ENCODE measurements around the gene CEP63.
A peak's percentile ranks its signal among the peaks of the same experiment; 100 is the strongest.
"Not testable (repeated sequence)": the region's sequence is repeated elsewhere in the genome, so short reads cannot be mapped to it uniquely, and the experiment has no call there.

The CEP63 gene

DNA sequence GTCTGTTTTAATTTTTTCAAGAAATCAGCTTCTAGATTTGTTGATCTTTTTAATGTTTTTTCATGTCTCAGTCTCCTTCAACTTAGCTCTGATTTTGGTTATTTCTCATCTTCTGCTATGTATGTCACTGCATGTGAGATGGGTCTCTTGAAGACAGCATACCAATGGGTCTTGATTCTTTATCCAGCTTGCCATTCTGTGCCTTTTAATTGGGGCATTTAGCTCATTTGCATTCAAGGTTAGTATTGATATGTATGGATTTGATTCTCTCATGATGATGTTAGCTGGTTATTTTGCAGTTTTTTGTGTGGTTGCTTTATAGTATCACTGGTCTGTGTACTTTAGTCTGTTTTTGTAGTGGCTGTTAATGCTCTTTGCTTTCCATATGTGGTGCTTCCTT lies 39.4 kb downstream of the CEP63 start:
- DNase-seq, result no peak

DNA sequence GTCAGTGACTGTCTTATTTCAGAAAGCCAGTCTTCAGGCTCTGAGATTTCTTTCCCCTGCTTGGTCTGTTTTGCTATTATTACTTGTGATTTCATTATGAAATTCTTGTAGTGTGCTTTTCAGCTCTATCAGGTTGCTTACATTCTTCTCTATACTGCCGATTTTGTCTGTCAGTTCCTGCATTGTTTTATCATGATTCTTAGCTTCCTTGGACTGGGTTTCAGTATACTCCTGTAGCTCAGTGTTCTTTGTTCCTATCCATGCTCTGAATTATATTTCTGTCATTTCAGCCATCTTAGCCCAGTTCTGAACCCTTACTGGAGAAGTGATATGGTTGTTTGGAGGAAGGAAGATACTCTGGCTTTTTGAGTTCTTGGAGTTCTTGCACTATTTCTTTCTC lies 40.5 kb downstream of the CEP63 start:
- DNase-seq, result no peak

- no peak for DNase-seq
These were observed 41.2 kb downstream of the CEP63 start for GRCh38 chr3:134527037-134527436.

DNA sequence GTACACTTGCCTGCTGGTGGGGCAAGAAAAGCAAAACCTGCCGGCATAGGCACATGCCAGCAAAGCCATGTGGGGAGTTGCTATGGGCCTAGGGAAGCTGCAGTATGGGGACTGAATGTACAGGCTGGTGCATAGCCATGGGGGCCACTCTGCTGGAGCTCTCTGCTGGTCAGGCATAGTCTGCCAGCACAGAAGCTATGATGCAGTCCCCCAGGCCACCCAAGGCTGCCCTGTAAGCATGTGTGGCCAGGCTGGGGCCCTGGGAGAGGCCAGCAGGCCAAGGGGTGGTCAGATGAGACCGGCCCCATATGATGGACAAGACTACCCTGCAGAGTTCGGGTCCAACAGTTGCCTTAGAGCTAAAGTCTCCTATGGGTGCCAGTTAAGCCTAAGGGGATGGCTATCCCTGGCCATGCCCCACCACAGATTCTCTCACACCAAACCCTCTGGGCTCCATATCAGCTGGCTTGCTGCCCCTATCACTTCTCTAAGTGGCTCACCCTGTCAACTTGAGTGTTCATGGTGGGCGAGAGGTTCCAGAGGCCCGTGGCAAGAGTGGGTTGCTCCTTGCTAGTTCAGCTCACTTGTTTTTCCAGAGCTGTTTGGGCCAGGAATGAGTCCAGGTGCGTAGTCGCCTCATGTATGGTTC lies 41.8 kb downstream of the CEP63 start:
- DNase-seq, result no peak

- DNase-seq, result no peak
These were observed 47.6 kb downstream of the CEP63 start for GRCh38 chr3:134533493-134533892.

DNA sequence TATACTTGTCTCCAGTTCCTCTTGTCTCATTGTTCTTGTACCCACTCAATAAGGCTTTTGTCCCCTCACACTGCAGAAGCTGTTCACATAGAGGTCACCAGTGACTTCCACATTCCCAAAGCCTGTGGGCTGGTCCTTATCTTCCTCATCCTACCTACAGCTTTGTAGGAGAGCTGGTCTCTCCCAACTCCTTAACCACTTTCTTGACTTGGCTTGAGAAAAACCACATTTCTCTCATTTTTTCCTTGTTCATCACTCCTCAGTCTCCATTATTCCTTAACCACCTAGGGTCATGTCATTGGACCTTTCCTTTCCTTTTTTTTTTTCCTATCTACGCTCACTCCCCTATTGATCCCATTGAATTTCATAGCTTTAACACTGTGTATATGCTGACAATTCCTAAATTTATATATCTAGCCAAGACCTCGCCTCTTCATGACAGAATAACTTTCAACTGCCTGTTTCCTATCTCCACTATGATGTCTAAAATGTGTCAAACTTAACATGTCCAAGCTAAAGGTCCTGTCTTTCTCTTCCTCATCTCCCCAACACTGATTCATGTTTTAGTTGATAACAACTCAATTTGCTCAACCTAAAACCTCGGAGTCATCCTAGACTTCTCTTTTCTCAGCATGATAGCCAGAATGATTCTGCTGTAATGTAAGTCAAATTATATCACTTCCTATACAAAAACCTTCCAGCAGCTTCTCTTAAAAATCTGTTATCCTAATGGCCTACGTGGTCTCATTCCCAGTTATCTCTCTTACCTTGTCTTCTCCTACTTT lies 49.5 kb downstream of the CEP63 start:
- no peak for DNase-seq

- DNase-seq, result no peak
These were observed 50.9 kb downstream of the CEP63 start for GRCh38 chr3:134536781-134537180.

GRCh38 chr3:134542287-134542958 lies 56.6 kb downstream of the CEP63 start:
- no peak for DNase-seq

DNA sequence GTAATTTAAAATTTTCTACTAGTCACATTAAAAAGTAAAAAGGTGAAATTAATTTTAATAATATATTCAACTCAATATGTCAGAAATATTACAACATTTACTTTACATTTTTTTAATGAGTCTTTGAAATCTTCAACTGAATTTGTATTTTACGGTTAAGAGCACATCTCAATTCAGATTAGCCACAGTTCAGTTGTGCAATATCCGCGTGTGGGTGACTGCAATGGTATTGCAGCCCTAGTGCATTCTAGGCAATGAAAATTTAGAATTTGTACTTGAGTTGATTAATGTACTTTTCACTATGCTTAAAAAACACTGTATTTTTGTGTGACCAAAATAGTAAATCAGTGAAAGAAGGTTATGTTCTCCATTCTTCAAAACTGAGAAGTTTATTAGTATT lies 57.3 kb downstream of the CEP63 start:
- no peak for DNase-seq

- no peak for DNase-seq
These were observed 58.5 kb downstream of the CEP63 start for GRCh38 chr3:134544316-134544715.

DNA sequence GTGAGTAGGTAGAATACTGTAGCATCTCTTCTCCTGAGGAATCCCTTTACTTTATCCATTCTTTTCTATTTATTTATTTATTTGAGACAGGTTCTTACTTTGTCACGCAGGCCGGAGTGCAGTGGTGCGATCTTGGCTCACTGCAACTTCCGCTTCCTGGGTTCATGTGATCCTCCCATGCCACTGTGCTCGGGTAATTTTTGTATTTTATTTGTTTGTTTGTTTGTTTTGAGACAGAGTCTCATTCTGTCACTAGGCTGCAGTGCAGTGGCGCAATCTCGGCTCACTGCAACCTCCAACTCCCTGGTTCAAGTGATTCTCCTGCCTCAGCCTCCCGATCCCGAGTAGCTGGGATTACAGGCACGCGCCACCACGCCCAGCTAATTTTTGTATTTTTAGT lies 58.9 kb downstream of the CEP63 start:
- not testable (repeated sequence) for DNase-seq

DNA sequence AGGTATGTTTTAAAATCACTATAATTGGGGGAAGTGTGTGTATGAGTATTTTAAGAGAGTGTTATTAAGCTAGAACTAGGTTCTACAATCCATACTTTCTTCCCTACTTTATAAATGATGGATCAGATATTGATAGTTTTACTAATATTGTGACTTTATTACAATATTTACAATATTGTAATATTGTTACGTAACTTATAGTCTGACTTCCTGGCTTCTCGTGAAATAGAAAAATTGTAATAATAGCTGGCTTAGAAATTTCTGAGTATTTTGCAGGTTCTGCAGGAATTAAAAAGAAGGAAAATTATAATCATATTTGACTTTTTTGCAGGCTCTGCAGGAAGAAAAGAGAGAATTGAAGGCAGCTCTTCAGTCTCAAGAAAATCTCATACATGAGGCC lies 60.0 kb downstream of the CEP63 start:
- no peak for DNase-seq

DNA sequence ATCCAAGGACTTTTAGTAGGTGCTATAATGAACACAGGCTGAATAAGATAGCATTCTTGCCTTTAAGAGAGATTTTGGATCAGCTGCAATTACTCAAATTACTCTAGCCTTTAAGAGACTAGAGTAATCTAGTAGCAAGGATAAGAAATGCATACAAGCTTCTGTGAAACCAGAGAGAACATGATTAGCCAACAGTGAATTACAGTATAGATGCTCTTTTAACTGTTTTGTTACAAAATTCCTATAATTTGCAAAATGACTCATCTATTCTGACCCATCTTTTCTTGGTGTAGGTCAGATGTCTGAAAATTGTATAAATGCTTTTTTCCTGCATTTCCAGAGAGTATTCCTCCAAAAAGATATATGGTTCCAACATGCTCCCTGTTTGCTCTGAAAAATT lies 66.9 kb downstream of the CEP63 start:
- no peak for DNase-seq

DNA sequence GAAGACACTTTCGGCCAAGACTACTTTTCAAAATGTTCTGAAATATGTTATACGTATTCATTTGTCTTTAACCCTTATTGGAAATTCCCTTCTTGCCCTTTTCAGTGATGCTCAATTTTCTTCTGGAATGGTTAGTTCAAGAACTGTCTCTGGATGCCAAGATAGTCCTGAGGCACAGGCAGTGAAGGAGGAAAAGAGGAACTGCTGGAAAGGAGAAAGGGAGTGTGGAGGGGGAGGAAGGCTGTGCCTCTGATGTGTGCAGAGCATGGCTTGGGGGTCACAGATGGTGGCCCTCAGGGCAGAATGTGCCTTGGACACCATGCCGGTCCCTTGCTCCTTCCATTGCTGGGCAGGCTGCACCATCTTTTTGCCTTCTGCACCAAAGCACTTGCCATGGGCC lies 73.7 kb downstream of the CEP63 start:
- DNase-seq, result no peak

GRCh38 chr3:134562055-134562454 lies 76.2 kb downstream of the CEP63 start:
- DNase-seq, result no peak

GRCh38 chr3:134563601-134564000 lies 77.7 kb downstream of the CEP63 start:
- DNase-seq, result no peak

- no peak for DNase-seq
These were observed 79.1 kb downstream of the CEP63 start for GRCh38 chr3:134564991-134565390.

DNA sequence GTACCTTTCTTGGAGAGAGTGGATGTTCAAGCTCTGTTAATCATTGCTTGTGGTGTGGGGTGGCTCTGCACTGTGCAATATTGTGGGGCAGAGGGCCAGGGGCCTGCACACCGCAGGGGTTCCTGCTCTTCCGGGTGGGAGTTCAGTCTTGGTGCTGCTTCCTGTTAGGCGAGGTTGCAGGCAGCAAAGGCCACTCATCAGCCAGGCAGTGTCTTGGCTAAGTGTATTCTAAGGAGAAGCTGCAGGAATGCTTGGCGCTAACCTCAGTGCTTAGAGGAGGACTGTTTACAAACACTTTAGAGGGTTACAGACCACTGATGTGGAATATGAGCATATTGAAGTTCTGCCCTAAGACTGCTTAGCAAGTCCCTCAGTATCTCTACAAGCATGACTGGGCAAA lies 81.7 kb downstream of the CEP63 start:
- peak; percentile 62 for DNase-seq

GRCh38 chr3:134568790-134569189 lies 82.9 kb downstream of the CEP63 start:
- DNase-seq, result no peak

- DNase-seq, result not testable (repeated sequence)
These were observed 84.0 kb downstream of the CEP63 start for GRCh38 chr3:134569899-134570298.

DNA sequence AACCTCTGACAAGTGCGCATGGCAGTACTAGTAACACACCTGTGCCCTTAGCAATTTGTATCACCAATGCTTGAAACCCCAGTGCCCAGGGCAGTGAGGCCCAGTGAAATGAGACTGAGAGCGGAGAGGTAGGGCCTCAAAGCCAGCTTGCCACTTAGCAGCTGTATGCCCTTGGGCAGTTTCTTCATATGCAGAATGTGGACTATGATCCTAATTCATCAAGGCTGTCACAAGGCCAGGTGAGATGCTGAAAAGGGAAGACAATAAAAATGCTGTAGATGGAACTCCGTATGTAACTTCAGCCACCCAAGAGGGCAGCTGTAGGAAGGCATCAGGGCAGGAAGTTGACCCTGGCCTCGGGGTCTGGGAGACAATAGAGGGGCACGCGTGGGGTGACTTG lies 90.6 kb downstream of the CEP63 start:
- no peak for DNase-seq

GRCh38 chr3:134576831-134577230 lies 91.0 kb downstream of the CEP63 start:
- no peak for DNase-seq

DNA sequence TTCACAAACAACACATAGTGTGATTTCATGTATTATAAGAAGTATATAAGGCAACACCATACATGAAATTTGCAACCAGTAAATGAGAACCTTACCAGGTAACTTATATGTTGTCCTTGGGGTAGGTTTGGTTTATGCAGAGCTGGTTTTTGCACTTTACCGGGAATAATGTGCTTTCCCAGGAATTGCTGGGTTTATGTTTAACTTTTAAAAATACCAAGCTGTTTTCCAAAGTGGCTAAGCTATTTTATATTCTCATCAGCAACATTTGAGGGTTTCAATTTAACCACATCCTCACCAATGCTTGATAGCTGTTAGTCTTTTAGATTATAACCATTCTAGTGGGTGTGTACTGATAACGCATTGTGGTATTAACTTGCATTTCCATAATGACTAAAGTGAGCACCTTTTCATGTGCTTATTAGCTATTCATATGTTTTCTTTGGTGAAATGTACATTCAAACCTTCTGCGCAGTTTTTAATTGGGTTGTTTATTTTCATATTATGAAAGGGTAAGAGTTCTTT lies 93.3 kb downstream of the CEP63 start:
- DNase-seq, result no peak

DNA sequence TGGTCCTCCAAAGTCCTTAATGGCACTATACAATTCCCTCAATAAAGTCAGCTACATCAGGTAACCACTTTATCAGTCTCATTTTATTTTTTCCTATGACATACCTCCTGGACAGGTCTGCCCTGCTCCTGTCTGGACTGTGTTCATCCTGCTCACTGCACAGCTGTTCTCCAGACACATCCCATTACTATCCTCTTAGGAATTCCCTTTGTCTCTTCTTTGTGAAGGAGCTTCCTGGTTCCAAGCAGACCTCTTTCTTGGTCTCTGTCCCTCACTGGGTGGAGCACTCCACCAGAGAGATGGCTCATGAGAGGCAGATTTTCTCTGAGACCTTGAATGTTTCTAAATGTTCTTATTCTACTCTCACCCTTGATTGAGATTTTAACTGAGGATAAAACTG lies 104.9 kb downstream of the CEP63 start:
- no peak for DNase-seq

Measured in DMS79 (cell line).